HL-60 (cell line): ENCODE data around the gene EML2.

ENCODE experiments used
- DNase-seq, 2 experiments: peaks; one replicate each; pipeline ENCODE4 v3.0.0-alpha.2; 2010 to 2020; ENCODE audit warnings: low read depth in 1 of 2, low spot score in 1 of 2
- H3K27ac ChIP-seq: fragments of 250-450 bp; sonication (Bioruptor Pico); replicated peaks from 2 replicates; pipeline ENCODE4 v1.5.1; 2020; ENCODE audit warnings: mild to moderate bottlenecking, moderate library complexity
- H3K27me3 ChIP-seq: fragments of 250-450 bp; sonication (Bioruptor Pico); 2 replicates; pipeline ENCODE4 v1.5.1; 2021; ENCODE audit warnings: mild to moderate bottlenecking, moderate library complexity; ENCODE audit not compliant: insufficient read depth, poor library complexity, severe bottlenecking
- H3K4me3 ChIP-seq: replicated peaks from 2 replicates; pipeline ENCODE4 v1.5.1; 2011; ENCODE audit warnings: mild to moderate bottlenecking, control low read depth, low read length; ENCODE audit not compliant: insufficient read depth
- GABPA ChIP-seq: IDR thresholded peaks from 2 replicates; pipeline ENCODE4 v1.6.1; 2012; ENCODE audit warnings: low read depth
- POLR2AphosphoS5 ChIP-seq: IDR thresholded peaks from 2 replicates; pipeline ENCODE4 v1.6.1; 2012; ENCODE audit warnings: low read depth
- SPI1 ChIP-seq: IDR thresholded peaks from 2 replicates; pipeline ENCODE4 v1.6.1; 2012; ENCODE audit warnings: low read depth, mild to moderate bottlenecking, borderline replicate concordance
- TF ChIP-seq, protein P1 (sequence below): IDR thresholded peaks from 2 replicates; pipeline ENCODE4 v1.6.1; 2012; ENCODE audit warnings: low read depth; ENCODE audit not compliant: insufficient replicate concordance
- TF ChIP-seq, protein P2 (sequence below): IDR thresholded peaks from one replicate; pipeline ENCODE4 v1.5.1; 2011; ENCODE audit warnings: low read length, control low read depth, inconsistent platforms; ENCODE audit not compliant: insufficient read depth

EML2 gene

DNA sequence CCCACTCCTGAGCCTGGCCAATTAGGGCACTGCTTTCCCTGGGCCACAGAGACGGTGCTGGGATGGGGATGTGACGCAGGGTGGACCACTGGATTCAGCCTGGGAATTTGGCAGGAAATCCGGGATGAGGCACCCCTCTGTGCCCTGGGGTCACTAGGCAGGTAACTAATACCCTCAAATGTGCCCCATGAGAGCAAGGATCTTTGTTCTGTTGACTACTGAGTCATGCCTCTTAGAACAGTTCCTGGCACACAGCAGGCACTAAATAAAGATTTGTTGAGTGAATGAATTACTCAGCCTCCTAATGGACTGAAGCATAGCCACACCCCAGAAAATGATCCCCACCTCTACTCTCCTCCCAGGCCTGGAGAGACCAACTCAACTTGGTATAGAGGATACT is 70.5 kb downstream of the EML2 start:
- no peak for DNase-seq
- H3K4me3 ChIP-seq = no peak overlapping the region
- no peak overlapping the region for H3K27ac ChIP-seq
- TF ChIP-seq, protein P1, sequence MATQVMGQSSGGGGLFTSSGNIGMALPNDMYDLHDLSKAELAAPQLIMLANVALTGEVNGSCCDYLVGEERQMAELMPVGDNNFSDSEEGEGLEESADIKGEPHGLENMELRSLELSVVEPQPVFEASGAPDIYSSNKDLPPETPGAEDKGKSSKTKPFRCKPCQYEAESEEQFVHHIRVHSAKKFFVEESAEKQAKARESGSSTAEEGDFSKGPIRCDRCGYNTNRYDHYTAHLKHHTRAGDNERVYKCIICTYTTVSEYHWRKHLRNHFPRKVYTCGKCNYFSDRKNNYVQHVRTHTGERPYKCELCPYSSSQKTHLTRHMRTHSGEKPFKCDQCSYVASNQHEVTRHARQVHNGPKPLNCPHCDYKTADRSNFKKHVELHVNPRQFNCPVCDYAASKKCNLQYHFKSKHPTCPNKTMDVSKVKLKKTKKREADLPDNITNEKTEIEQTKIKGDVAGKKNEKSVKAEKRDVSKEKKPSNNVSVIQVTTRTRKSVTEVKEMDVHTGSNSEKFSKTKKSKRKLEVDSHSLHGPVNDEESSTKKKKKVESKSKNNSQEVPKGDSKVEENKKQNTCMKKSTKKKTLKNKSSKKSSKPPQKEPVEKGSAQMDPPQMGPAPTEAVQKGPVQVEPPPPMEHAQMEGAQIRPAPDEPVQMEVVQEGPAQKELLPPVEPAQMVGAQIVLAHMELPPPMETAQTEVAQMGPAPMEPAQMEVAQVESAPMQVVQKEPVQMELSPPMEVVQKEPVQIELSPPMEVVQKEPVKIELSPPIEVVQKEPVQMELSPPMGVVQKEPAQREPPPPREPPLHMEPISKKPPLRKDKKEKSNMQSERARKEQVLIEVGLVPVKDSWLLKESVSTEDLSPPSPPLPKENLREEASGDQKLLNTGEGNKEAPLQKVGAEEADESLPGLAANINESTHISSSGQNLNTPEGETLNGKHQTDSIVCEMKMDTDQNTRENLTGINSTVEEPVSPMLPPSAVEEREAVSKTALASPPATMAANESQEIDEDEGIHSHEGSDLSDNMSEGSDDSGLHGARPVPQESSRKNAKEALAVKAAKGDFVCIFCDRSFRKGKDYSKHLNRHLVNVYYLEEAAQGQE = no peak
- no peak for TF ChIP-seq GABPA
- TF ChIP-seq, protein P2, sequence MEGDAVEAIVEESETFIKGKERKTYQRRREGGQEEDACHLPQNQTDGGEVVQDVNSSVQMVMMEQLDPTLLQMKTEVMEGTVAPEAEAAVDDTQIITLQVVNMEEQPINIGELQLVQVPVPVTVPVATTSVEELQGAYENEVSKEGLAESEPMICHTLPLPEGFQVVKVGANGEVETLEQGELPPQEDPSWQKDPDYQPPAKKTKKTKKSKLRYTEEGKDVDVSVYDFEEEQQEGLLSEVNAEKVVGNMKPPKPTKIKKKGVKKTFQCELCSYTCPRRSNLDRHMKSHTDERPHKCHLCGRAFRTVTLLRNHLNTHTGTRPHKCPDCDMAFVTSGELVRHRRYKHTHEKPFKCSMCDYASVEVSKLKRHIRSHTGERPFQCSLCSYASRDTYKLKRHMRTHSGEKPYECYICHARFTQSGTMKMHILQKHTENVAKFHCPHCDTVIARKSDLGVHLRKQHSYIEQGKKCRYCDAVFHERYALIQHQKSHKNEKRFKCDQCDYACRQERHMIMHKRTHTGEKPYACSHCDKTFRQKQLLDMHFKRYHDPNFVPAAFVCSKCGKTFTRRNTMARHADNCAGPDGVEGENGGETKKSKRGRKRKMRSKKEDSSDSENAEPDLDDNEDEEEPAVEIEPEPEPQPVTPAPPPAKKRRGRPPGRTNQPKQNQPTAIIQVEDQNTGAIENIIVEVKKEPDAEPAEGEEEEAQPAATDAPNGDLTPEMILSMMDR = no peak
- no peak for TF ChIP-seq POLR2AphosphoS5
- TF ChIP-seq SPI1 = no peak
- H3K27me3 ChIP-seq = no peaks in the 10 kb centered on the region

DNA sequence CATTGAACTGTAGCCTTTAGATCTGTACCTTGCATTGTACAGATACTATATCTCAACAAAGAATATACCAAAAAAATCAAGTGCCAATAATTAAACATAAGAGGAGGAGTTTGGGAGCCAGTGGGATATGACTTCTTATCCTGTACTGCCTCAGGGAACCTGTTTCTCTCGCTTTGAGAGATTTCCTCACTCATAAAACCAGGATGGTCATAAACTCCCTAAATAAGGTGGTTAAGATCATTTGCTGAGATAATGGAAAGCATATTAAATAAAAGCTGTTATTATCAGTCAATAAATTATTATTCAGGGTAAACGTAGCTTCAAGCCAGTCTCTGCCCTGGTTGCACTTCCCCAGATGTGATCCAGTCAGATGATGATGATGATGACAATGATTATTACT is 71.6 kb downstream of the EML2 start:
- TF ChIP-seq, protein P1 = no peak
- TF ChIP-seq POLR2AphosphoS5 (no peak), SPI1 (no peak), GABPA (no peak)
- TF ChIP-seq, protein P2 = no peak
- no peak overlapping the region for H3K27ac ChIP-seq
- H3K4me3 ChIP-seq = no peak overlapping the region
- DNase-seq = no peak
- H3K27me3 ChIP-seq = no peaks in the 10 kb centered on the region

DNA sequence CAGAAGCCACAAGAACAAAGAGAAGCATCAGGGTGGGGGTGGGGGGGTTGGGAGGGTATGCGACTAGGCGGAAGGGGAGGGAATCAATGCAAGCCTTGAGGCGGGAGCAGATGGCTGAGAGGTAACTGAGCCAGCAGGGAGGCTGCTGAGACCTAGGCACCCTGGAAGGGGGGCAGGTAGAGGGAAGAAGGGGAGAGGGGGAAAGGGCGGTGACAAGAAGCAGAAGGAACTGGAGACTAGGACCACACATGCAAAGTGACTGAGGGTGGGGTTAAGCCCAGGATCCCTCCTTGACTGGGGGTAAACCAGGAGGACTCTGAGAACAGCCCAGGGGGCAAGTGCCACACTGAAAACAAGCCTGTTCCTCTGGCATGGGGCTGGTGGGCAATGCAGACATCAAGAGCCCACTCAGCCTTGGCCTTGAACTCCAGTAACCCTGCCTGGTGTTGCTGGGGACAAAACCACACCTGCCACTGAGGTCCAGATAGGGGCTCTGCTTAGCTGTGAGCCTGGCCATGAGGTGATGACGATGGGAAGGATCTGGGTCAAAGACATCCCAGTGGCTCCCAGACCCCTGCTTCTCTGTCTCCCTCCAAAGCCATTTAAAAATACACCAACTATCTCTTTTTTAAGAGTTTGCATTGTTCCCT is 74.9 kb downstream of the EML2 start:
- no peak overlapping the region for H3K4me3 ChIP-seq
- DNase-seq = no peak
- no peak overlapping the region for H3K27ac ChIP-seq
- H3K27me3 ChIP-seq = no peaks in the 10 kb centered on the region
- TF ChIP-seq SPI1 = no peak
- TF ChIP-seq, protein P1 = no peak
- no peak for TF ChIP-seq POLR2AphosphoS5
- TF ChIP-seq GABPA = no peak
- TF ChIP-seq, protein P2 = no peak
